OCI-LY1 (cell line): ENCODE measurements around the gene TLL2.

Experiments
- CTCF ChIP-seq: fragments of 200-600 bp; sonication (generic), shearing (Covaris generic); IDR thresholded peaks from 2 replicates; pipeline ENCODE4 v1.5.1; 2017; ENCODE audit warnings: mild to moderate bottlenecking, antibody characterized with exemption, low read length, moderate library complexity, mixed read lengths
- EZH2 ChIP-seq: fragments of 200-600 bp; sonication (generic), shearing (Covaris generic); IDR thresholded peaks from 2 replicates; pipeline ENCODE4 v1.8.0; 2017; ENCODE audit warnings: borderline replicate concordance, mixed run types, mild to moderate bottlenecking, antibody characterized with exemption, low read length, moderate library complexity, mixed read lengths

DNA sequence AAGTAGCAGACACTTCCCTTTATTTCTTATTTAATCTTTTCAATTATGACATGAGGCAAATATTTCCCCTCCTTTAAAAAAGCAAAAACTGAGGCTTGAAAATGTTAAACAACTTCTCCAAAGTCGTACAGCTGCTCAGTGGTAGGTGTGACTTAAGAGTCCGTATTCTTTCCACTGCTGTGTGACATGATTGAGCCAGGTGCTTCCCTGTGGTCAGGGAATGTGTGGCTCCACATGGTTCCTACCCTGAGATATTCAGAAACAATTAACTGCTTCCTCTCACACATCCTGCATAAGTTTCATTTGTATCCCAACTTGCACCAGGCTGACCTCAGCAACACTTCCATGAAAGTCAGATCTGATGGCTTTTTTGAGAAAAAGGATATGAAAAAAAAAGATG, 168.5 kb downstream of the TLL2 start:
- no peak for TF ChIP-seq CTCF
- TF ChIP-seq EZH2 = no peak
